Esophagus muscularis mucosa (tissue), 4 donors: ENCODE measurements around the gene NFYA. TPM values are rescaled to one million over a fixed set of nuclear protein-coding genes. Genes with fewer than 3 reads are reported as not detected.

ENCODE experiments used
- DNase-seq: peaks from one replicate; pipeline ENCODE4 v3.0.0-alpha.2; 2017; ENCODE audit errors: extremely low spot score
- H3K27ac ChIP-seq, 4 donors: fragments of 200-600 bp; sonication (generic); replicated peaks in 1 of 4; 1 replicate in 3 of 4; 2 replicates in 1 of 4; pipeline ENCODE4 v1.5.1; 2016 to 2019; ENCODE audit warnings: mild to moderate bottlenecking in 1 of 4
- H3K27me3 ChIP-seq, 4 donors: fragments of 200-600 bp; sonication (generic); one replicate each; pipeline versions ENCODE4 v1.5.1 to v1.6.0; 2016 to 2019
- H3K36me3 ChIP-seq, 4 donors: fragments of 200-600 bp; sonication (generic); one replicate each; pipeline ENCODE4 v1.5.1; 2016 to 2019
- H3K4me1 ChIP-seq, 4 donors: fragments of 200-600 bp; sonication (generic); one replicate each; pipeline ENCODE4 v1.5.1; 2016 to 2019
- H3K4me3 ChIP-seq, 4 donors: fragments of 200-600 bp; sonication (generic); 1 replicate in 2 of 4; 2 replicates in 2 of 4; pipeline ENCODE4 v1.5.1; 2016 to 2019; ENCODE audit warnings: mild to moderate bottlenecking in 4 of 4, moderate library complexity in 1 of 4
- H3K9me3 ChIP-seq, 4 donors: fragments of 200-600 bp; sonication (generic); 1 replicate in 3 of 4; 2 replicates in 1 of 4; pipeline ENCODE4 v1.5.1; 2016 to 2019
- EP300 ChIP-seq: sonication (generic); formaldehyde crosslinking; IDR thresholded peaks from one replicate; pipeline ENCODE4 v1.6.1; 2017; ENCODE audit warnings: antibody characterized with exemption
- POLR2A ChIP-seq: fragments of 450-650 bp; IDR thresholded peaks from one replicate; pipeline ENCODE4 v1.6.1; 2017; ENCODE audit warnings: antibody characterized with exemption, moderate library complexity, mild to moderate bottlenecking, low read depth
- POLR2AphosphoS5 ChIP-seq, 2 donors: sonication (generic); formaldehyde crosslinking; IDR thresholded peaks; one replicate each; pipeline ENCODE4 v1.6.1; 2017; ENCODE audit warnings: antibody characterized with exemption in 2 of 2
- WGBS: methylation state at CpG from one replicate; pipeline ENCODE4 v1.1.5; 2018; 5-methylcytosine and 5-hydroxymethylcytosine counted together
- intact Hi-C: fragments of 100-400 bp; cut with DNase I; formaldehyde crosslinking; loops from one replicate; pipeline ENCODE4 v1.15.1; 2023
- total RNA-seq, 4 donors: library from RNA; depleted of rRNA; stranded (reverse); fragments of >200 nt; gene quantifications; one replicate each; pipeline versions ENCODE4 v1.1.0 to v1.2.1, GENCODE V29; 2016
- TF ChIP-seq, protein P1 (sequence below), 3 experiments: fragments of 200-600 bp in 2 of 3; fragments of 450-650 bp in 1 of 3; sonication (generic) in 2 of 3; IDR thresholded peaks; one replicate each; pipeline ENCODE4 v1.5.1; 2017 to 2019; ENCODE audit warnings: antibody characterized with exemption in 3 of 3, mild to moderate bottlenecking in 2 of 3, moderate library complexity in 1 of 3

Gene NFYA
- total RNA-seq, 4 donors from 2014 or later: 9.1 to 11.4 (median 10.5) TPM

DNA sequence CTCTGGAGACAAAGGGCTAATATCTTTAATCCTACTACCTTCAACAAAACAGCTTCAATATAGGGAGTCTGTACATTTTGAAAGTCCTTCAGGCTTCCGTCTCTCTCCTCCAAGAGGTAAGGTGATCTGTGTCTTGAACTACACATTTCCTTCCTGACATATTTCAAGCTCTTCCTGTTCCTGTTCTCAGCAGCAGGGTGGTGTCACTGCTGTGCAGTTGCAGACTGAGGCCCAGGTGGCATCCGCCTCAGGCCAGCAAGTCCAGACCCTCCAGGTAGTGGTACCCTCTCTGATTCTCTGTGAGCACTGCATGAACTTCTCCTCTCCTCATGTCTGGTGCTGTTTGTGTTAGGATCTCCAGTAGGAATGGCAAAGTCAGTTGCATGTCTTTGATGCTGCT, 7.8 kb downstream of the NFYA start:
- TF ChIP-seq, protein P1, sequence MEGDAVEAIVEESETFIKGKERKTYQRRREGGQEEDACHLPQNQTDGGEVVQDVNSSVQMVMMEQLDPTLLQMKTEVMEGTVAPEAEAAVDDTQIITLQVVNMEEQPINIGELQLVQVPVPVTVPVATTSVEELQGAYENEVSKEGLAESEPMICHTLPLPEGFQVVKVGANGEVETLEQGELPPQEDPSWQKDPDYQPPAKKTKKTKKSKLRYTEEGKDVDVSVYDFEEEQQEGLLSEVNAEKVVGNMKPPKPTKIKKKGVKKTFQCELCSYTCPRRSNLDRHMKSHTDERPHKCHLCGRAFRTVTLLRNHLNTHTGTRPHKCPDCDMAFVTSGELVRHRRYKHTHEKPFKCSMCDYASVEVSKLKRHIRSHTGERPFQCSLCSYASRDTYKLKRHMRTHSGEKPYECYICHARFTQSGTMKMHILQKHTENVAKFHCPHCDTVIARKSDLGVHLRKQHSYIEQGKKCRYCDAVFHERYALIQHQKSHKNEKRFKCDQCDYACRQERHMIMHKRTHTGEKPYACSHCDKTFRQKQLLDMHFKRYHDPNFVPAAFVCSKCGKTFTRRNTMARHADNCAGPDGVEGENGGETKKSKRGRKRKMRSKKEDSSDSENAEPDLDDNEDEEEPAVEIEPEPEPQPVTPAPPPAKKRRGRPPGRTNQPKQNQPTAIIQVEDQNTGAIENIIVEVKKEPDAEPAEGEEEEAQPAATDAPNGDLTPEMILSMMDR (IDR thresholded peaks at IDR 0.05): no peak
- TF ChIP-seq EP300 (no peak), POLR2AphosphoS5 (IDR thresholded peaks at IDR 0.05) (no peak), POLR2A (no peak)
- H3K9me3 ChIP-seq: no peaks in the 10 kb centered on the region
- peaks cover 5 to 12% (median 9%) of the 10 kb centered on the region in 4 donors for H3K4me1 ChIP-seq
- 100% methylated on average over 2 of the region's 2 CpGs for WGBS
- H3K4me3 ChIP-seq: no peak overlapping the region
- no peaks in the 10 kb centered on the region for H3K27me3 ChIP-seq
- H3K36me3 ChIP-seq: peaks cover 16 to 59% (median 42%) of the 10 kb centered on the region in 4 donors
- intact Hi-C loops: no loop called here
- no peak for DNase-seq
- H3K27ac ChIP-seq: no peak overlapping the region

GRCh38 chr6:41083072-41083471, 10.3 kb downstream of the NFYA start:
- DNase-seq: no peak
- Histone ChIP-seq H3K4me3 (no peak overlapping the region), H3K36me3 (peaks cover 16 to 75% (median 47%) of the 10 kb centered on the region in 4 donors), H3K27me3 (no peaks in the 10 kb centered on the region), H3K27ac (no peak overlapping the region), H3K4me1 (no peaks in the 10 kb centered on the region), H3K9me3 (no peaks in the 10 kb centered on the region)
- TF ChIP-seq POLR2A: no peak
- no peak for TF ChIP-seq EP300
- TF ChIP-seq POLR2AphosphoS5 (IDR thresholded peaks at IDR 0.05): no peak
- TF ChIP-seq, protein P1 (IDR thresholded peaks at IDR 0.05): no peak
- intact Hi-C loops: no loop called here

DNA sequence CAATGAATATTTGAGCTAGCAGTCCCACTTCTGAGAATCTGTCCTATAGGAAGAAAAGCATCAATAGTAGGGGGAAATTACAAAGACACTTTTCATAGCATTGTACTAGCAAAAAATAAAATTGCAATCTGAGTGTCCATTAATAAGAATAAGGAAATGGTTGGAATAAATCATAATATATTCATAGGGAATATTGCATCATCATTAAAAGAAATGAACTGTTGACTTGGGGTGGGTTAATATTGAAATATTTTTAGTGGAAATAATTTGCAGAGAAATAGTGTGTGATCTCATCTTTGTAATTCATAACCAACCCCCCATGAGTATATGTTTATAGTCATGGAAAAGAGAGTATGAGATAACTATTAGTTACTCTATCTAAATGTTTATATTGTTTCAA, 12.4 kb downstream of the NFYA start:
- no peak for TF ChIP-seq EP300
- H3K36me3 ChIP-seq: peaks cover 20 to 81% (median 49%) of the 10 kb centered on the region in 4 donors
- H3K9me3 ChIP-seq: no peaks in the 10 kb centered on the region
- no peaks in the 10 kb centered on the region for H3K27me3 ChIP-seq
- no peak for DNase-seq
- intact Hi-C loops: no loop called here
- H3K4me1 ChIP-seq: no peaks in the 10 kb centered on the region
- no peak overlapping the region for H3K4me3 ChIP-seq
- H3K27ac ChIP-seq: no peak overlapping the region

DNA sequence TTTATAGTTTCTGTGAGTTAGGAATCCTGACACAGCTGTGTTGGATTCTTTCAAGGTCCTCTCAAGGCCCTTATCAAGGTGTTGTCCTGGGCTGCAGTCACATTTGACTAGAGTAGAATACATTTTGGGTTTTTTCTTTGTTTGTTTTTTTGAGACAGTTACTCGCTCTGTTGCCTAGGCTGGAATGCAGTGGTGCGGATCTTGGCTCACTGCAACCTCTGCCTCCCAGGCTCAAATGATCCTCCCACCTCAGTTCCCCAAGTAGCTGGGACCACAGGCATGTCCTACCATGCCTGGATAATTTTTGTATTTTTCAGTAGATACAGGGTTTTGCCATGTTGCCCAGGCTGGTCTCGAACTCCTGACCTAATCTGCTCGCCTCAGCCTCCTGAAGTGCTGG, 15.7 kb downstream of the NFYA start:
- H3K9me3 ChIP-seq: no peaks in the 10 kb centered on the region
- intact Hi-C loops: no loop called here
- no peak for DNase-seq
- 86% methylated on average over 4 of the region's 4 CpGs for WGBS
- no peak overlapping the region for H3K4me3 ChIP-seq
- H3K4me1 ChIP-seq: no peaks in the 10 kb centered on the region
- no peaks in the 10 kb centered on the region for H3K27me3 ChIP-seq
- H3K27ac ChIP-seq: no peak overlapping the region
- peaks cover 40 to 89% (median 67%) of the 10 kb centered on the region in 4 donors for H3K36me3 ChIP-seq
- TF ChIP-seq, protein P1 (IDR thresholded peaks at IDR 0.05): no peak
- TF ChIP-seq EP300 (no peak), POLR2A (no peak), POLR2AphosphoS5 (IDR thresholded peaks at IDR 0.05) (no peak)

DNA sequence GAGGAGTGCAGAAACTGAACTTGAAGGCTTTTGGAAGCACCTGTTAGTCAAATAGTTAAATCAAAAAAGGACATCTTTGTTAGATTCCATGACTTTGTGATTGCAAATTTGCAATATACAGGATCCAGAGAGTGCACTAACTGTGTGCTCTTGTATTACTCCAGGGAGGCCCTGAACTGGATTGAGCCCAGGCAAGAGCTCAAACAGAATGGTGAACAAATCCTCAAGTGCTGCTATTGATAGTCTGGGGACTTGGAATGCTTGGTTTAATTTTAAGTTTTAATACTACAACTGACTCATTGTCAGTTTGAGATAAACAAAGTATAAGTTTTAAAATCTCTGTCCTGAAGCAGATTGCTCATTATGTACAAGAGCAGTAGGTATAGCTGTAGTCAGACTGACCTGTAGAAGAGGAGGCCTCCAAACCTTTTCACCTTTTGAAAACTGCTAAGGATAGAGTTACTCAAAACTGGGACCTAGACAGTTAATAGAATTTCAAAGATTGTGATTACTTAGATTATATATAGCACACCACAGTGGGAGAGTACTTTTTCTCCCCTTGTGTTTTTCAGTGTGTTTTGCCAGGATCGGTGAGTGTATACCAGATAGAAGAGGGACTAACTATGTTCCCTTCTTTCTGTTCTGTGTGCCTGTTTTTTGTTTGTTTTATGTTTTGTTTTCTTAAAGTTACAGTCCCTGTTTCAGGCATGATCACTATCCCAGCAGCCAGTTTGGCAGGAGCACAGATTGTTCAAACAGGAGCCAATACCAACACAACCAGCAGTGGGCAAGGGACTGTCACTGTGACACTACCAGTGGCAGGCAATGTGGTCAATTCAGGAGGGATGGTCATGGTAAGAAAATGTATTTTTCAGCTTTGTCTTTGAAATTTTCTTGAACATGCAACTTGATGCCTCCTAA, 18.3 kb downstream of the NFYA start:
- Histone ChIP-seq H3K36me3 (peaks cover 55 to 90% (median 73%) of the 10 kb centered on the region in 4 donors), H3K27me3 (no peaks in the 10 kb centered on the region), H3K27ac (no peak overlapping the region), H3K9me3 (no peaks in the 10 kb centered on the region), H3K4me3 (no peak overlapping the region), H3K4me1 (no peaks in the 10 kb centered on the region)
- intact Hi-C loops: no loop called here
- WGBS: 89% methylated on average over 1 of the region's 1 CpG
- no peak for DNase-seq
- TF ChIP-seq POLR2AphosphoS5 (IDR thresholded peaks at IDR 0.05) (no peak), EP300 (no peak), POLR2A (no peak)
- TF ChIP-seq, protein P1 (IDR thresholded peaks at IDR 0.05): no peak
